GM19438 (cell line): ENCODE measurements around the gene VEGFA.

ENCODE experiments used
- ATAC-seq: cut with Tn5 transposase; IDR thresholded peaks from one replicate; pipeline ENCODE4 v1.9.1; 2021; ENCODE audit warnings: low read depth; ENCODE audit not compliant: unreplicated experiment

The VEGFA gene

DNA sequence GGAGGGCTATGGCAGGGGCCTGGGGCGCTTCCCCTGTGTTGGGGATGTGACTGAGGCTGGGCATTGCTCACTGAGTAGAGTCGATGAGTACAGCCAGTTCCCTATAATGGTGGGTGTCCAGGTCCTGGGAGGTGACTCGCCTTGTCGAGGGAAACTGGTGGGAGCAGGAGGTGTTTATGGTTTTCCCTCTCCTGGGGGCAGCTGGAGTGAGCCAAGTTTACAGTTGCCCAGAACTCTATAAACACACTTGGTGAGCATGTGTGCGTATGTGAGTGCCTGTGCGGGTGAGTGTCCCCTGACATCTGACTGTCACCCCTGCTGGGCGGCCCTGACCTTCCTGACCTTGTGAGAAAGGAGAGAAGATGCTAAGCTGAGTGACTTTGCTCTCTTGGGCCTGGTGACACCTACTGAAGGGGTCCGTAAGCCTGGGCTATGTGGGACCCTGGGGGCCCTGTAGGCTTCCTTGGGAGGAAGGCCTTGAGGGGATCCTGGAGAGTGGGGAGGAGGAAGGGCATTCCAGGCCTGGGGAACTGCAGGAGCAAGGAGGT lies 65.9 kb downstream of the VEGFA start:
- ATAC-seq, result no peak
